Measurements from ENCODE around the gene LRMDA. TPM values are rescaled to one million over a fixed set of nuclear protein-coding genes. Genes with fewer than 3 reads are reported as not detected.

Gene LRMDA
- total and polyA plus RNA-seq, 7 donors = 2.8 to 22.2 (median 9.0) TPM

DNA sequence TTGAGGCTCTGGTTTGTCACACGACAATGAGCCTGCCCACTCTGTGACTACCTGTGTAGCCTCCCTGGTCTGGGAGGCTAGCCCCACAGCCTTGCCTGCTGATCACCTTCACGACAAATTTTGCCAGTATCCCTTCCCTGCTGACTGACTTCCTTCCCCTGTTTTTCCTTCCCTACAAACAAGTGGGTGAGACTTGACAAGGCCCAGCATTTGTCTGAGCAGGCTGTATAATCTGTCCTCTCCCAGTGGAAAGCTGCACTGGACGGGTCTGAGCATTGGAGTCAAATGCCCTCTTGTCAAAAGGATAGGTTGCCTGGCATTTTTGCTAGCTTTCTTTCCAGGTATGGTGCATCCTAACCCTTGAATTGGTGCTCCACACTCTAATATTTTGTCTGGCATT, 1117.7 kb downstream of the LRMDA start:
- no peak overlapping the region for H3K4me3 ChIP-seq
- 81 to 83% methylated on average over 3 of the region's 3 CpGs for WGBS, 2 donors
- no peaks in the 10 kb centered on the region for H3K36me3 ChIP-seq
- TF ChIP-seq EP300 (IDR thresholded peaks at IDR 0.05) = no peak
- TF ChIP-seq POLR2A (IDR thresholded peaks at IDR 0.05) = no peak
- TF ChIP-seq, protein P1, sequence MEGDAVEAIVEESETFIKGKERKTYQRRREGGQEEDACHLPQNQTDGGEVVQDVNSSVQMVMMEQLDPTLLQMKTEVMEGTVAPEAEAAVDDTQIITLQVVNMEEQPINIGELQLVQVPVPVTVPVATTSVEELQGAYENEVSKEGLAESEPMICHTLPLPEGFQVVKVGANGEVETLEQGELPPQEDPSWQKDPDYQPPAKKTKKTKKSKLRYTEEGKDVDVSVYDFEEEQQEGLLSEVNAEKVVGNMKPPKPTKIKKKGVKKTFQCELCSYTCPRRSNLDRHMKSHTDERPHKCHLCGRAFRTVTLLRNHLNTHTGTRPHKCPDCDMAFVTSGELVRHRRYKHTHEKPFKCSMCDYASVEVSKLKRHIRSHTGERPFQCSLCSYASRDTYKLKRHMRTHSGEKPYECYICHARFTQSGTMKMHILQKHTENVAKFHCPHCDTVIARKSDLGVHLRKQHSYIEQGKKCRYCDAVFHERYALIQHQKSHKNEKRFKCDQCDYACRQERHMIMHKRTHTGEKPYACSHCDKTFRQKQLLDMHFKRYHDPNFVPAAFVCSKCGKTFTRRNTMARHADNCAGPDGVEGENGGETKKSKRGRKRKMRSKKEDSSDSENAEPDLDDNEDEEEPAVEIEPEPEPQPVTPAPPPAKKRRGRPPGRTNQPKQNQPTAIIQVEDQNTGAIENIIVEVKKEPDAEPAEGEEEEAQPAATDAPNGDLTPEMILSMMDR (IDR thresholded peaks at IDR 0.05) = no peak
- no peak for TF ChIP-seq POLR2AphosphoS5 (IDR thresholded peaks at IDR 0.05)
- H3K9me3 ChIP-seq = no peaks in the 10 kb centered on the region
- H3K4me1 ChIP-seq = peaks cover 0 to 85% (median 57%) of the 10 kb centered on the region in 4 donors
- DNase-seq = no peak
- no peaks in the 10 kb centered on the region for H3K27me3 ChIP-seq
- H3K27ac ChIP-seq = peak overlapping the region in 3 of 4 donors; percentile 7 to 39 (median 17)
- intact Hi-C loops (cut with DNase I) = loop anchor here (10.0 kb wide), 1 partner anchor 624 kb away; no protein-coding TSS in a partner anchor

DNA sequence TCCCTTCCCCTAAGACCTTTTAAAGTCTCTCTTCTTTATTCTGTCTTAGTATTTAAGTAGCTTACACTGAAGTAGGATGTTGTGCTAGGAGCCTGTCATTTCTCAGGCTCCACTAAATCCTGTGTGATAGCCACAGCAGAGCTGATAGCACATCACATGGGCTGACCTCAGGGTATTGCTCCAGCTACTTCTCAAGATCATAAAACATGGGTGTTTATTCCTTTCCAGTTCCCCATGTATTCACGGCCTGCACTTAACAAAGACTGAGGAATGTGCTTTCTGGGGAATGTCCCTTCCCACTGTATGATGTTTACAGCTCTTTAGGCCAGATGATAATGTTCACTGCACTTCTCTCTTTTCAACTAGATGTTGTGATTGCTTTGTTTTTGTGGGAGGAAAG, 1119.4 kb downstream of the LRMDA start:
- WGBS, 2 donors = 22 to 52% methylated on average over 1 of the region's 1 CpG
- H3K36me3 ChIP-seq = no peaks in the 10 kb centered on the region
- peak overlapping the region in 3 of 4 donors; percentile 55 to 76 (median 70) for H3K27ac ChIP-seq
- no peaks in the 10 kb centered on the region for H3K27me3 ChIP-seq
- no peak overlapping the region for H3K4me3 ChIP-seq
- intact Hi-C loops (cut with DNase I) = loop anchor here (5.0 to 10.0 kb wide), 2 partner anchors 296 to 421 kb away; no protein-coding TSS in a partner anchor
- H3K9me3 ChIP-seq = no peaks in the 10 kb centered on the region
- no peak for DNase-seq
- H3K4me1 ChIP-seq = peaks cover 0 to 94% (median 67%) of the 10 kb centered on the region in 4 donors
- TF ChIP-seq EP300 (IDR thresholded peaks at IDR 0.05) (no peak), POLR2AphosphoS5 (IDR thresholded peaks at IDR 0.05) (peak in 3 of 4 donors; percentile 18 to 43 (median 38)), POLR2A (IDR thresholded peaks at IDR 0.05) (no peak)
- TF ChIP-seq, protein P1 (IDR thresholded peaks at IDR 0.05) = no peak

DNA sequence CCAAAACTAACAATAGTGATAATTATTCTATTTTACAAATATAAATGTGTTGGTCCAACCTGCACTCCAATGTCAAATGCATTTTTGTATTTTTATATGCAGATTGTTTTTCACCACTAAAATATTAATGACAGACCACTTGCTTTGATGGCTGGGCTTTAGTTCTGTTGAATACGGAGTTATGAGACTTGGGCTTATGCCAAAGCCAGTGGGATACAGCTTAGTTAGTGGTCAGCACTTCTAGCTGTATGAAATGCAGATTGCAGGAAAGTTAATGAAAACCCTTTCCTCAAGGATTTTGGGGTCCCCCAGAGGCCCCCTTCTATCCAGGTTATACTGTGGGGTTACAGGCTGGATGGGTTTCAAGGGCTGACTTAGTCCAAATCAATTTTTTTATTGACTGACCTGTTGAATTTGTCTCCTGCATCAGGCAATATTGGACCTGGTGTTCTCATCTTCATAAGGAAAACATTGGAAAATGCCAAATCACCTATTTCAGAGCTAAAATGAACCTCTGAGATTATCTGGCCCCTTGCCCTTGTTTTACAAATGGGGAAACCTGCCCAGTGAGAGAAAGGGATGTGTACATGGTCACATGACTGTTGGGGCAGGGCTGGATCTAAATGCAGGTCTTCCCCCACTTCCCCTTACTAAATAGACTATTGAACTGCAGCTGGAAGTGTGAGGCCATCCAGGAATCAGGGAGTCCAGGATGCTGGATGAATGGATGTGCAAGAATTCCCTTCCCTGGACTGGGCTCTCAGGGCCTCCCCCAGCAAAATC, 1120.9 kb downstream of the LRMDA start:
- H3K4me1 ChIP-seq = peaks cover 0 to 87% (median 61%) of the 10 kb centered on the region in 4 donors
- H3K27me3 ChIP-seq = no peaks in the 10 kb centered on the region
- no peaks in the 10 kb centered on the region for H3K9me3 ChIP-seq
- no peaks in the 10 kb centered on the region for H3K36me3 ChIP-seq
- peak overlapping the region in 3 of 4 donors; percentile 23 to 76 (median 70) for H3K27ac ChIP-seq
- 87 to 89% methylated on average over 1 of the region's 1 CpG for WGBS, 2 donors
- H3K4me3 ChIP-seq = no peak overlapping the region
- TF ChIP-seq POLR2A (IDR thresholded peaks at IDR 0.05) = no peak
- no peak for TF ChIP-seq EP300 (IDR thresholded peaks at IDR 0.05)
- TF ChIP-seq POLR2AphosphoS5 (IDR thresholded peaks at IDR 0.05) = no peak
- TF ChIP-seq, protein P1 (IDR thresholded peaks at IDR 0.05) = no peak
- intact Hi-C loops (cut with DNase I) = loop anchor here (5.0 to 10.0 kb wide), 2 partner anchors 297 to 420 kb away; no protein-coding TSS in a partner anchor
- DNase-seq = no peak

DNA sequence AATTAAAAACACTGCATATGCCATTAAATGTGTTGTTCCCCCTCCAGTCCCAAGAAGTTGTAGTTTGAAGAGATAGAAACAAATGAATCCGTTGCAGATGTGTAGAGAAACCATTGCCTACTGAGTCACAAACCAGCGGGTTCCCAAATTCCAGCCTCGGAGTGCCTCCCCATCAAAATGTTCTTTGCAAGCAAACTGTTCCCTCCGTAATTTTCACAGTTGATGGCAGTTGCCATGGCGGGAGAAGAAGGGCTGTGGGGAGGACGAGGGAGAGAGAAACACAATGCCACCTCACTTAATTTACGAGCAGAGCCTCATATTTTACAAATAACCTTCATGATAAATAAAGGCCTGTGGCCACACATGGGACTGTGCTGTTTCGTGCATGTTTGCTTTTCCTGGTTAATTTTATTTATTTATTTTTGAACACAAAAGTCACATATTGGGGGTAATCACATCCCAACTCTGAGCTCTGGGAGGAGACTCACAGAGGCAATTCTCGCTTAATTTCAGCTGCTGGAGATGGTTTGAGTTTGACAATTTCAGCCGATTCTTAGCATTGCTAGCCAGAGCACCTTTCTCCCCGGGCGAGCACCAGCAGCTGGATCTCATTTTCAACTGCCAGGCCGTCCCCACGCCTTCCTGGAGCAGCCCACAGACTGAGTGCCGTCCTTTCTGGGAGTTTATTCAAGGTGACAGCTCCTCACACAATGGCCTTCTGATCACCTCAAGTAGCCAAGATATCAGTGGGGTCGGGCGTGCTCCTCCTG, 1122.0 kb downstream of the LRMDA start:
- Histone ChIP-seq H3K36me3 (no peaks in the 10 kb centered on the region), H3K27me3 (no peaks in the 10 kb centered on the region), H3K4me1 (peaks cover 0 to 82% (median 59%) of the 10 kb centered on the region in 4 donors), H3K27ac (peak overlapping the region in 3 of 4 donors; percentile 66 to 73 (median 70)), H3K9me3 (no peaks in the 10 kb centered on the region), H3K4me3 (no peak overlapping the region)
- 82 to 86% methylated on average over 17 of the region's 17 CpGs for WGBS, 2 donors
- TF ChIP-seq, protein P1 (IDR thresholded peaks at IDR 0.05) = no peak
- TF ChIP-seq POLR2AphosphoS5 (IDR thresholded peaks at IDR 0.05) (no peak), POLR2A (IDR thresholded peaks at IDR 0.05) (no peak)
- DNase-seq = no peak
- intact Hi-C loops (cut with DNase I) = loop anchor here (5.0 to 10.0 kb wide), 2 partner anchors 299 to 419 kb away; no protein-coding TSS in a partner anchor

Data from sigmoid colon (tissue), 7 donors.